K562 (cell line): ENCODE measurements around the gene CDCA7L.

Experiments
- CBFB ChIP-seq: sonication (generic); formaldehyde crosslinking; IDR thresholded peaks from 2 replicates; pipeline ENCODE4 v1.4.0; 2020; ENCODE audit warnings: mild to moderate bottlenecking, missing genetic modification reagents
- CTCF ChIP-seq, 3 experiments: IDR thresholded peaks in 2 of 3; conservative IDR thresholded peaks in 1 of 3; 2 replicates each; pipeline ENCODE4 v1.5.1; 2011 to 2012; ENCODE audit warnings: low read length in 3 of 3, mild to moderate bottlenecking in 3 of 3, control low read depth in 2 of 3, improper control_type of control experiment in 1 of 3, inconsistent platforms in 1 of 3, low read depth in 1 of 3, mixed read lengths in 1 of 3, moderate library complexity in 1 of 3; ENCODE audit not compliant: insufficient read depth in 2 of 3
- ETV5 ChIP-seq: sonication (generic); formaldehyde crosslinking; IDR thresholded peaks from 2 replicates; pipeline ENCODE4 v1.4.0; 2020; ENCODE audit warnings: low read depth, mild to moderate bottlenecking, missing genetic modification reagents
- FOXJ3 ChIP-seq: sonication (generic); formaldehyde crosslinking; IDR thresholded peaks from 2 replicates; pipeline ENCODE4 v1.4.0; 2020; ENCODE audit warnings: mild to moderate bottlenecking, missing genetic modification reagents
- FOXM1 ChIP-seq, 2 experiments: fragments of 450-650 bp in 1 of 2; sonication (generic) in 1 of 2; formaldehyde crosslinking in 1 of 2; IDR thresholded peaks; 2 replicates each; pipeline versions ENCODE4 v1.6.1 to v1.9.0; 2017 to 2022; ENCODE audit warnings: low read depth in 2 of 2, mild to moderate bottlenecking in 2 of 2, missing genetic modification reagents in 1 of 2, moderate library complexity in 1 of 2
- GABPA ChIP-seq: fragments of 200-800 bp; sonication (Bioruptor generic); conservative IDR thresholded peaks from 2 replicates; pipeline ENCODE4 v1.6.1; 2016; ENCODE audit warnings: low read depth, missing genetic modification characterization, missing compliant biosample characterization
- NFIC ChIP-seq: fragments of 450-650 bp; IDR thresholded peaks from 2 replicates; pipeline ENCODE4 v1.6.1; 2017; ENCODE audit warnings: mild to moderate bottlenecking, inconsistent platforms
- RBFOX2 ChIP-seq: fragments of 200-400 bp; formaldehyde crosslinking; IDR thresholded peaks from 2 replicates; pipeline ENCODE4 v1.6.1; 2017; ENCODE audit warnings: low read depth, mild to moderate bottlenecking, low read length, moderate library complexity
- SIN3A ChIP-seq, 2 experiments: fragments of 150-350 bp in 1 of 2; IDR thresholded peaks; 2 replicates each; pipeline ENCODE4 v1.6.1; 2011 to 2016; ENCODE audit warnings: borderline replicate concordance in 2 of 2, low read depth in 2 of 2, low read length in 2 of 2, mild to moderate bottlenecking in 2 of 2, moderate library complexity in 2 of 2; ENCODE audit not compliant: control insufficient read depth in 1 of 2
- TBP ChIP-seq: optimal IDR thresholded peaks from 2 replicates; pipeline ENCODE3; 2011; ENCODE audit warnings: low read depth, low read length, improper control_type of control experiment
- USF1 ChIP-seq: sonication (generic); formaldehyde crosslinking; IDR thresholded peaks from 2 replicates; pipeline ENCODE4 v1.9.0; 2022; ENCODE audit warnings: mild to moderate bottlenecking, missing genetic modification reagents
- ZNF274 ChIP-seq: IDR thresholded peaks from 2 replicates; pipeline ENCODE4 v1.6.1; 2011; ENCODE audit warnings: low read depth, mild to moderate bottlenecking, low read length, moderate library complexity, borderline replicate concordance
- TF ChIP-seq, protein P1 (sequence below): fragments of 450-650 bp; IDR thresholded peaks from 2 replicates; pipeline ENCODE4 v1.6.1; 2017; ENCODE audit warnings: antibody characterized with exemption, mild to moderate bottlenecking

GRCh38 chr7:21945454-21946221, at the start of gene CDCA7L:
- TF ChIP-seq, protein P1, sequence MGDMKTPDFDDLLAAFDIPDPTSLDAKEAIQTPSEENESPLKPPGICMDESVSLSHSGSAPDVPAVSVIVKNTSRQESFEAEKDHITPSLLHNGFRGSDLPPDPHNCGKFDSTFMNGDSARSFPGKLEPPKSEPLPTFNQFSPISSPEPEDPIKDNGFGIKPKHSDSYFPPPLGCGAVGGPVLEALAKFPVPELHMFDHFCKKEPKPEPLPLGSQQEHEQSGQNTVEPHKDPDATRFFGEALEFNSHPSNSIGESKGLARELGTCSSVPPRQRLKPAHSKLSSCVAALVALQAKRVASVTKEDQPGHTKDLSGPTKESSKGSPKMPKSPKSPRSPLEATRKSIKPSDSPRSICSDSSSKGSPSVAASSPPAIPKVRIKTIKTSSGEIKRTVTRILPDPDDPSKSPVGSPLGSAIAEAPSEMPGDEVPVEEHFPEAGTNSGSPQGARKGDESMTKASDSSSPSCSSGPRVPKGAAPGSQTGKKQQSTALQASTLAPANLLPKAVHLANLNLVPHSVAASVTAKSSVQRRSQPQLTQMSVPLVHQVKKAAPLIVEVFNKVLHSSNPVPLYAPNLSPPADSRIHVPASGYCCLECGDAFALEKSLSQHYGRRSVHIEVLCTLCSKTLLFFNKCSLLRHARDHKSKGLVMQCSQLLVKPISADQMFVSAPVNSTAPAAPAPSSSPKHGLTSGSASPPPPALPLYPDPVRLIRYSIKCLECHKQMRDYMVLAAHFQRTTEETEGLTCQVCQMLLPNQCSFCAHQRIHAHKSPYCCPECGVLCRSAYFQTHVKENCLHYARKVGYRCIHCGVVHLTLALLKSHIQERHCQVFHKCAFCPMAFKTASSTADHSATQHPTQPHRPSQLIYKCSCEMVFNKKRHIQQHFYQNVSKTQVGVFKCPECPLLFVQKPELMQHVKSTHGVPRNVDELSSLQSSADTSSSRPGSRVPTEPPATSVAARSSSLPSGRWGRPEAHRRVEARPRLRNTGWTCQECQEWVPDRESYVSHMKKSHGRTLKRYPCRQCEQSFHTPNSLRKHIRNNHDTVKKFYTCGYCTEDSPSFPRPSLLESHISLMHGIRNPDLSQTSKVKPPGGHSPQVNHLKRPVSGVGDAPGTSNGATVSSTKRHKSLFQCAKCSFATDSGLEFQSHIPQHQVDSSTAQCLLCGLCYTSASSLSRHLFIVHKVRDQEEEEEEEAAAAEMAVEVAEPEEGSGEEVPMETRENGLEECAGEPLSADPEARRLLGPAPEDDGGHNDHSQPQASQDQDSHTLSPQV, result no peak
- TF ChIP-seq FOXJ3 (no peak), CBFB (CRISPR knock-in tag) (no peak), RBFOX2 (peak; percentile 44), SIN3A (IDR thresholded peaks at IDR 0.05; ENCODE audit: borderline replicate concordance in 2 of 2, control insufficient read depth in 1 of 2, low read depth in 2 of 2, low read length in 2 of 2) (no peak), TBP (no peak), NFIC (no peak), FOXM1 (IDR thresholded peaks at IDR 0.05; ENCODE audit: low read depth) (no peak), FOXM1 (CRISPR knock-in tag; IDR thresholded peaks at IDR 0.05; ENCODE audit: low read depth) (no peak), ETV5 (CRISPR knock-in tag) (no peak), ZNF274 (no peak), CTCF (IDR thresholded peaks at IDR 0.05 in 2 of 3, conservative IDR thresholded peaks at IDR 0.05 in 1 of 3; ENCODE audit: insufficient read depth in 2 of 3, low read depth in 1 of 3, low read length in 3 of 3) (no peak), USF1 (CRISPR knock-in tag) (no peak), GABPA (tag) (no peak)
